IMR-90 (cell line): ENCODE data around the gene FOXL1.

ENCODE experiments used
- CEBPB ChIP-seq: IDR thresholded peaks from 2 replicates; pipeline ENCODE4 v1.6.1; 2012; ENCODE audit warnings: low read depth, low read length, improper control_type of control experiment
- CHD1 ChIP-seq: IDR thresholded peaks from 2 replicates; pipeline ENCODE4 v1.6.1; 2012; ENCODE audit warnings: low read depth, low read length, improper control_type of control experiment
- ELK1 ChIP-seq: fragments of 150-350 bp; IDR thresholded peaks from 2 replicates; pipeline ENCODE4 v1.6.1; 2016; ENCODE audit warnings: low read depth, mild to moderate bottlenecking, low read length, moderate library complexity, borderline replicate concordance
- FOS ChIP-seq: fragments of 150-350 bp; IDR thresholded peaks from 2 replicates; pipeline ENCODE4 v1.6.1; 2016; ENCODE audit warnings: low read depth, low read length
- MAFK ChIP-seq: IDR thresholded peaks from 2 replicates; pipeline ENCODE4 v1.6.1; 2012; ENCODE audit warnings: low read depth, low read length, improper control_type of control experiment
- MXI1 ChIP-seq: IDR thresholded peaks from 2 replicates; pipeline ENCODE4 v1.6.1; 2012; ENCODE audit warnings: low read depth, mild to moderate bottlenecking, low read length, moderate library complexity, borderline replicate concordance
- NFE2L2 ChIP-seq: fragments of 150-350 bp; IDR thresholded peaks from 2 replicates; pipeline ENCODE4 v1.6.1; 2016; ENCODE audit warnings: low read depth, mild to moderate bottlenecking, low read length
- POLR2A ChIP-seq: IDR thresholded peaks from 2 replicates; pipeline ENCODE4 v1.6.1; 2012; ENCODE audit warnings: mild to moderate bottlenecking, low read depth, low read length
- RAD21 ChIP-seq: IDR thresholded peaks from 2 replicates; pipeline ENCODE4 v1.6.1; 2012; ENCODE audit warnings: low read length, improper control_type of control experiment
- RCOR1 ChIP-seq: IDR thresholded peaks from 2 replicates; pipeline ENCODE4 v1.6.1; 2012; ENCODE audit warnings: mild to moderate bottlenecking, low read length, improper control_type of control experiment; ENCODE audit not compliant: insufficient replicate concordance
- RFX5 ChIP-seq: IDR thresholded peaks from 2 replicates; pipeline ENCODE4 v1.8.0; 2012; ENCODE audit warnings: low read depth, mild to moderate bottlenecking, low read length, moderate library complexity
- SMC3 ChIP-seq: fragments of 150-350 bp; IDR thresholded peaks from 2 replicates; pipeline ENCODE4 v1.6.1; 2016; ENCODE audit warnings: low read depth, mild to moderate bottlenecking, antibody characterized with exemption, low read length, moderate library complexity
- USF2 ChIP-seq: fragments of 150-350 bp; IDR thresholded peaks from 2 replicates; pipeline ENCODE4 v1.6.1; 2017; ENCODE audit warnings: mild to moderate bottlenecking, antibody characterized with exemption, low read length, low read depth
- TF ChIP-seq, protein P1 (sequence below): conservative IDR thresholded peaks from 2 replicates; pipeline ENCODE4 v1.5.1; 2012; ENCODE audit warnings: mild to moderate bottlenecking, low read depth, low read length, improper control_type of control experiment

DNA sequence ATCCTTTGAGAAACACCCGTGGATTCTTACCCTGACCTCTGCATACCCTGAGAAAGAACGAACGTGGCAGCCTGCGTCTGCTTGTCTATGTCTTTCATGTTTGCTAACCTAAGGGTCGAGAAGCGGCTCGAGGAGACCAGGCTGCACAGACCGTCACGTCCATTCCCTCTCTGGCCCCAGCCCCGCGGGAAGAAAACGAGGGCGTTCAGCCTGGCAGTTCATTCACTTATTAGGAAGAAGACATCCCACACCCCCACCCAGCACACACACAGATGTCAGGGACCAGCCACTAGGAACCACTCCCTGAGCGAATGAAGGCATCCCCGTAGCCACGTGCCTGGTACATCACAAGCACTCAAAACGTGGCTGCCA is 22.7 kb upstream of the FOXL1 start:
- TF ChIP-seq, protein P1, sequence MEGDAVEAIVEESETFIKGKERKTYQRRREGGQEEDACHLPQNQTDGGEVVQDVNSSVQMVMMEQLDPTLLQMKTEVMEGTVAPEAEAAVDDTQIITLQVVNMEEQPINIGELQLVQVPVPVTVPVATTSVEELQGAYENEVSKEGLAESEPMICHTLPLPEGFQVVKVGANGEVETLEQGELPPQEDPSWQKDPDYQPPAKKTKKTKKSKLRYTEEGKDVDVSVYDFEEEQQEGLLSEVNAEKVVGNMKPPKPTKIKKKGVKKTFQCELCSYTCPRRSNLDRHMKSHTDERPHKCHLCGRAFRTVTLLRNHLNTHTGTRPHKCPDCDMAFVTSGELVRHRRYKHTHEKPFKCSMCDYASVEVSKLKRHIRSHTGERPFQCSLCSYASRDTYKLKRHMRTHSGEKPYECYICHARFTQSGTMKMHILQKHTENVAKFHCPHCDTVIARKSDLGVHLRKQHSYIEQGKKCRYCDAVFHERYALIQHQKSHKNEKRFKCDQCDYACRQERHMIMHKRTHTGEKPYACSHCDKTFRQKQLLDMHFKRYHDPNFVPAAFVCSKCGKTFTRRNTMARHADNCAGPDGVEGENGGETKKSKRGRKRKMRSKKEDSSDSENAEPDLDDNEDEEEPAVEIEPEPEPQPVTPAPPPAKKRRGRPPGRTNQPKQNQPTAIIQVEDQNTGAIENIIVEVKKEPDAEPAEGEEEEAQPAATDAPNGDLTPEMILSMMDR: no peak
- TF ChIP-seq MXI1 (no peak), MAFK (no peak), CEBPB (no peak), POLR2A (no peak), USF2 (no peak), CHD1 (no peak), RFX5 (no peak), FOS (no peak), RAD21 (no peak), SMC3 (no peak), RCOR1 (no peak), NFE2L2 (no peak), ELK1 (no peak)
